Large intestine (tissue), 3 donors: ENCODE results near the gene GRAMD4. TPM values are rescaled to one million over a fixed set of nuclear protein-coding genes. Genes with fewer than 3 reads are reported as not detected.
A peak's percentile ranks its signal among the peaks of the same experiment; 100 is the strongest.

Experiments used
- DNase-seq, 2 donors: peaks; one replicate each; pipeline versions ENCODE4 v3.0.0 to v3.0.0-alpha.2; 2013
- H3K27ac ChIP-seq: one replicate; pipeline ENCODE4 v1.5.1; 2013; ENCODE audit warnings: low read length
- H3K27me3 ChIP-seq: 2 replicates; pipeline ENCODE4 v1.6.1; 2013; ENCODE audit warnings: low read length; ENCODE audit not compliant: control insufficient read depth, insufficient read depth
- H3K36me3 ChIP-seq: 2 replicates; pipeline ENCODE4 v1.6.1; 2013; ENCODE audit warnings: low read length; ENCODE audit not compliant: control insufficient read depth, insufficient read depth
- H3K4me1 ChIP-seq: one replicate; pipeline ENCODE4 v1.6.1; 2013; ENCODE audit warnings: low read length; ENCODE audit not compliant: control insufficient read depth, insufficient read depth
- H3K4me3 ChIP-seq: one replicate; pipeline ENCODE4 v1.5.1; 2013; ENCODE audit warnings: low read length
- H3K9me3 ChIP-seq: one replicate; pipeline ENCODE4 v1.6.1; 2013; ENCODE audit warnings: mild to moderate bottlenecking, low read depth, low read length, moderate library complexity; ENCODE audit not compliant: control insufficient read depth
- whole genome bisulfite sequencing: methylation state at CpG from one replicate; pipeline ENCODE4 v1.1.5; 2013; ENCODE audit warnings: low lambda C conversion rate; ENCODE audit not compliant: insufficient coverage; 5-methylcytosine and 5-hydroxymethylcytosine counted together
- polyA plus RNA-seq: library from polyadenylated mRNA; unstranded; fragments of 120-200 nt; gene quantifications from one replicate; pipeline ENCODE4 v1.2.1, GENCODE V29; 2013

GRAMD4 gene
- polyA plus RNA-seq, 1 donor = 40.5 TPM

GRCh38 chr22:46598737-46599424, 21.3 kb upstream of the GRAMD4 start:
- DNase-seq = peak; percentile 65 to 78
- Histone ChIP-seq H3K9me3 (no peaks in the 10 kb centered on the region), H3K4me3 (no peak overlapping the region), H3K36me3 (no peaks in the 10 kb centered on the region), H3K4me1 (peaks cover 25% of the 10 kb centered on the region), H3K27me3 (no peaks in the 10 kb centered on the region), H3K27ac (peak overlapping the region; percentile 54)
- no CpG with 5 or more reads among the region's 18 CpGs for WGBS

DNA sequence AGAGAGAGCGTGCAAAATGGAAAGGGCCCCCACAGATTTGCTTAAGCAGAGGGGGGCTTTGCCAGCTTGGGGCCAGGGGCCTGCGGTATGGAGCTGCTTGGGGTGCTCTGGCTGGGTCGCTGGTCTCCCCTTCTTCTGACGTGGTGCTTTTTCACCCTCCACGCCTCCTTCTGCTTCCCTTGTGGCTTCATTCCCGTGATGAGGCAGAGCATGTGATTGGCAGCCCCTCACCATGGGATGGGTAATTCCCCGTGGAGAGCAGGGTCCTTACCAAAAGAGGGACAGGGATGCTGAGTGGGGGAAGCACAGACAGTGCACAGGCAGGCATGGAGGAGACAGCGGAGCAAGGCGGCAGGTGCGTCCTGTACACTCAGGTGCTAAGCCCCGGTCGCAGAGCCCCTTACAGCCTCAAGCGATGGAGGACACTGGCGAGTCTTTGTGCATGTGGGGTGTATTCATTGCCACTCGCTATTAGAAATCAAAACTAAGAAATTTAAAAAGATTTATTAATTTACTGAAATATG, 19.9 kb upstream of the GRAMD4 start:
- H3K27me3 ChIP-seq = no peaks in the 10 kb centered on the region
- H3K36me3 ChIP-seq = no peaks in the 10 kb centered on the region
- peaks cover 25% of the 10 kb centered on the region for H3K4me1 ChIP-seq
- no peak for DNase-seq
- WGBS = 100% methylated on average over 1 of the region's 15 CpGs
- no peaks in the 10 kb centered on the region for H3K9me3 ChIP-seq
- H3K4me3 ChIP-seq = no peak overlapping the region
- H3K27ac ChIP-seq = no peak overlapping the region

DNA sequence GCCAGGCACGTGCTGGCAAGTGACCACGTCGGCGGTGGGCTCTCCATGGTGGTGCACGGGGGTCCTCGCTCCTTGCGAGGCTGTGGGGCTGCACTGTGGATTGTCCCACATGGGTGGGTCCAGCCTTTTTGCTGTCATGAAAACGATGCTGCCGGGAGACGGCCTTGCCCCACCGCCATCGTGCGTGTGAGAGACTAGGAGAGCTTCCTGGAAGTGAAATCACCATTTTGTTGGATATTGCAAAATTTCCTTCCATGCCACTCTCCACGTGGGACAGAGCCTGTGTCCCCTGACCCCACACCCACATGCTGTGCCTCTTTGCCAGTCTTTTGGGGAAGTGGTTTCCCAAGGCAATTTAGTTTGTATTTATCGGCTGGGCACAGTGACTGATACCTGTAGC, 18.2 kb upstream of the GRAMD4 start:
- no peak for DNase-seq
- WGBS = no CpG with 5 or more reads among the region's 15 CpGs
- H3K9me3 ChIP-seq = no peaks in the 10 kb centered on the region
- no peaks in the 10 kb centered on the region for H3K27me3 ChIP-seq
- no peaks in the 10 kb centered on the region for H3K36me3 ChIP-seq
- no peak overlapping the region for H3K4me3 ChIP-seq
- no peak overlapping the region for H3K27ac ChIP-seq
- H3K4me1 ChIP-seq = peaks cover 12% of the 10 kb centered on the region

- 82% methylated on average over 4 of the region's 8 CpGs for WGBS
- H3K9me3 ChIP-seq = no peaks in the 10 kb centered on the region
- no peaks in the 10 kb centered on the region for H3K27me3 ChIP-seq
- H3K4me1 ChIP-seq = peaks cover 8% of the 10 kb centered on the region
- no peaks in the 10 kb centered on the region for H3K36me3 ChIP-seq
- H3K27ac ChIP-seq = no peak overlapping the region
- no peak for DNase-seq
- no peak overlapping the region for H3K4me3 ChIP-seq
Observed at GRCh38 chr22:46604306-46604690, 15.9 kb upstream of the GRAMD4 start.

GRCh38 chr22:46605117-46605516, 15.1 kb upstream of the GRAMD4 start:
- Histone ChIP-seq H3K4me1 (peaks cover 8% of the 10 kb centered on the region), H3K9me3 (no peaks in the 10 kb centered on the region), H3K27ac (no peak overlapping the region), H3K4me3 (no peak overlapping the region), H3K36me3 (no peaks in the 10 kb centered on the region), H3K27me3 (no peaks in the 10 kb centered on the region)
- WGBS = no CpG with 5 or more reads among the region's 6 CpGs
- no peak for DNase-seq

DNA sequence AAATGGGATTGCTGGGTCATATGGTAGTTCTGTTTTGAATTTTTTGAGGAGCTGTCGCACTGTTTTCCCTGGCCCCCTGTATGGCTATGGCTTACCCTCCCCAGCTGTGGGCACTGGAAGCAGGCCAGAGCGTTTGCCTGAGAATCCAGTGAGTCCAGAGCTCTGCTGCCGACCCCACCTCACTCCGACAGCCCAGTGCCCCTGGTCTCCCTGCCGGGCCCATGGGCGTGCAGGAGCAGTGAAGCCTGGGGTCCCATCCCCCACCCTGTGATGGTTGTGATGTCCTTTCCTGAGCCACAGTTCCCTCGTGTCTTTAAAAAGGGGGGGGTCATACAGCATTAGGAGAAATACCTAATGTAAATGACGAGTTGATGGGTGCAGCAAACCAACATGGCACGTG, 13.3 kb upstream of the GRAMD4 start:
- WGBS = no CpG with 5 or more reads among the region's 9 CpGs

GRCh38 chr22:46607483-46608114, 12.6 kb upstream of the GRAMD4 start:
- H3K27me3 ChIP-seq = no peaks in the 10 kb centered on the region
- H3K9me3 ChIP-seq = no peaks in the 10 kb centered on the region
- H3K27ac ChIP-seq = no peak overlapping the region
- DNase-seq = no peak
- H3K4me3 ChIP-seq = no peak overlapping the region
- H3K36me3 ChIP-seq = no peaks in the 10 kb centered on the region
- no CpG with 5 or more reads among the region's 27 CpGs for WGBS
- H3K4me1 ChIP-seq = peaks cover 15% of the 10 kb centered on the region

More for the DNA sequence above, 13.3 kb upstream of the GRAMD4 start:
- no peaks in the 10 kb centered on the region for H3K36me3 ChIP-seq
- no peak overlapping the region for H3K4me3 ChIP-seq
- no peaks in the 10 kb centered on the region for H3K27me3 ChIP-seq
- DNase-seq = no peak
- no peaks in the 10 kb centered on the region for H3K9me3 ChIP-seq
- H3K4me1 ChIP-seq = peaks cover 8% of the 10 kb centered on the region
- H3K27ac ChIP-seq = no peak overlapping the region

DNA sequence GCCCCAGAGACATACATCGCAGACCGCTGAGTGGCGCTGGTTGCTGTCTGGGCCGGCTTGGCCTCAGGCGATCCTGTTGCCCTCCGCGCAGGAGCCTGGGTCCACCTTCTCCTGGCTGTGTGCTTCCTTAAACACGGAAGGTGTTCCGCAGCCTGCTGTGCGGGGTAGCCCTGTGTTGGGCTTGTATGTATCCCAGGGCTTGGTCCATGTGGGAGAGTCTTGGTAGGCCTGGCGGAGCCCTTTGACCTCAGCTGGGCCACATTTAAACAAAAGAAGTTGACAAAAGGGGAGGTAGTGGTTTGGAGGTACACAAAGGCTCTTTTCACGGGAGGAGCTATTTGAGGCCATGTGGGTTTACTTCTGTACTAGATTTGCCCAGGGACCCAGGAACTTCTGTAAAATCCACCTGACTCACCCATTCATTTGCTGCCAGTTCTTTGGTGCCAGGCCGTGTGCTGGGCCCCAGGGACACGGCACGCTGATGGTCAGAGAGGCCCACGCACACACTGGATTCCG, 11.0 kb upstream of the GRAMD4 start:
- no peak for DNase-seq
- Histone ChIP-seq H3K9me3 (no peaks in the 10 kb centered on the region), H3K4me1 (peaks cover 31% of the 10 kb centered on the region), H3K36me3 (no peaks in the 10 kb centered on the region), H3K27ac (no peak overlapping the region), H3K4me3 (no peak overlapping the region), H3K27me3 (no peaks in the 10 kb centered on the region)
- no CpG with 5 or more reads among the region's 17 CpGs for WGBS

GRCh38 chr22:46609724-46610201, 10.4 kb upstream of the GRAMD4 start:
- no peaks in the 10 kb centered on the region for H3K36me3 ChIP-seq
- H3K9me3 ChIP-seq = no peaks in the 10 kb centered on the region
- no CpG with 5 or more reads among the region's 14 CpGs for WGBS
- H3K27me3 ChIP-seq = no peaks in the 10 kb centered on the region
- no peak for DNase-seq
- H3K4me3 ChIP-seq = no peak overlapping the region
- no peak overlapping the region for H3K27ac ChIP-seq
- peaks cover 36% of the 10 kb centered on the region for H3K4me1 ChIP-seq

DNA sequence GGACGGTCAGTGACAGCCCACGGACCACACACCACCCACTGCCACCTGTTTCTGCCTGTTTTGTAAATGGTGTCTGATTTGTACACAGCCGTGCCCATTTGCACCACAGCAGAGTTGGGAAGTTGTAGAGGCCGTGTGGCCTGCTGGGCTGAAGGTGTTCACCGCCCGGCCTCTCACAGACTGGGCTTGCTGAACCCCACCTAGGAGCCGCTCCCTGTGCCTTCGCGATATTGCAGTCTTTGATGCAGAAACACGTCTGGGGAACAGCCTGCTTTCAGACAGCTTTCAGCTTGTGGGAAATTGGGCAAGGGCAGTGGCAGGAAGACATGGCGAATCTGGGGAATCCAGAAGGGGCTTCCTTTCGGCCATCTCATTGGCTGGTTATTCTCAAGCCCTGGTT, 9.8 kb upstream of the GRAMD4 start:
- H3K36me3 ChIP-seq = no peaks in the 10 kb centered on the region
- H3K4me3 ChIP-seq = no peak overlapping the region
- H3K9me3 ChIP-seq = no peaks in the 10 kb centered on the region
- no peak for DNase-seq
- no peaks in the 10 kb centered on the region for H3K27me3 ChIP-seq
- no peak overlapping the region for H3K27ac ChIP-seq
- peaks cover 36% of the 10 kb centered on the region for H3K4me1 ChIP-seq
- WGBS = no CpG with 5 or more reads among the region's 12 CpGs
